Lower leg skin (tissue), 4 donors: ENCODE measurements around the gene HSD11B2. TPM values are rescaled to one million over a fixed set of nuclear protein-coding genes. Genes with fewer than 3 reads are reported as not detected.
"Not testable (repeated sequence)": the region's sequence is repeated elsewhere in the genome, so short reads cannot be mapped to it uniquely, and the experiment has no call there.

Source experiments
- DNase-seq, 2 donors: peaks; one replicate each; pipeline ENCODE4 v3.0.0-alpha.2; 2019; ENCODE audit warnings: low spot score in 2 of 2
- H3K4me3 ChIP-seq: fragments of 200-600 bp; sonication (generic); 2 replicates; pipeline ENCODE4 v1.5.1; 2017; ENCODE audit warnings: mild to moderate bottlenecking, low read depth; ENCODE audit not compliant: poor library complexity, severe bottlenecking
- CTCF ChIP-seq, 3 donors: fragments of 450-650 bp; IDR thresholded peaks; one replicate each; pipeline ENCODE4 v1.5.1; 2016; ENCODE audit warnings: antibody characterized with exemption in 3 of 3, mild to moderate bottlenecking in 3 of 3, moderate library complexity in 2 of 3
- POLR2A ChIP-seq, 2 donors: fragments of 450-650 bp; IDR thresholded peaks; one replicate each; pipeline ENCODE4 v1.6.1; 2016 to 2017; ENCODE audit warnings: antibody characterized with exemption in 2 of 2, mild to moderate bottlenecking in 1 of 2, moderate library complexity in 1 of 2
- WGBS, 2 donors: methylation state at CpG; one replicate each; pipeline ENCODE4 v1.1.5; 2018; 5-methylcytosine and 5-hydroxymethylcytosine counted together
- intact Hi-C: fragments of 100-400 bp; cut with DNase I; formaldehyde crosslinking; loops from one replicate; pipeline ENCODE4 v1.15.0; 2023; ENCODE audit warnings: low total_unique reads
- total RNA-seq, 4 donors: library from RNA; depleted of rRNA; stranded (reverse); fragments of >200 nt; gene quantifications; one replicate each; pipeline ENCODE4 v1.1.0, GENCODE V29; 2016

Gene HSD11B2
- total RNA-seq, 4 donors from 2014 or later: 63.2 to 121 (median 80.8) TPM

DNA sequence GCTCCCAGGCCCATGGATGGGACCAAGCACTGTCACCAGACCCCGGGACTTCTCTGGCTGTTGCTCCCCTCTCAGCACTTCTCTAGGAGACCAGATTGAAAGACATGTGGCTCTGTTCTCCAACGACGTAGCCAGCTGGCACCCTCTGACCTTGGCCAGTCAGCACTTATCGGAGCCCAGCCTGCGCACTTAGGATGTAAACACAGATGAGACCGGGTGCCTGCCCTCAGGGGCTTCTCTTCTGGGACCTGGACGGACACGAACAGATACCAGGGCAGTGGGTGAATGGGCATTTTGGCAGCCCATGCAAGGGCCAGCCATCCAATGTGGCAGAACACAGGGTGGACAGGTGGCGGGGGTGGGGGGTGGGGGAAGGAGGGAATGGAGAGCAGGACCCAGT lies 21.3 kb upstream of the HSD11B2 start:
- intact Hi-C loops: no loop called here
- no peak for DNase-seq
- H3K4me3 ChIP-seq: no peak overlapping the region
- no peak for TF ChIP-seq CTCF (IDR thresholded peaks at IDR 0.05)
- no peak for TF ChIP-seq POLR2A (IDR thresholded peaks at IDR 0.05)
- 57% methylated on average over 9 of the region's 9 CpGs for WGBS, 2 donors

- intact Hi-C loops: no loop called here
- H3K4me3 ChIP-seq: no peak overlapping the region
- WGBS, 2 donors: 90 to 91% methylated on average over 3 of the region's 3 CpGs
- DNase-seq: no peak
- TF ChIP-seq POLR2A (IDR thresholded peaks at IDR 0.05) (no peak), CTCF (IDR thresholded peaks at IDR 0.05) (no peak)
These were observed 19.6 kb upstream of the HSD11B2 start for GRCh38 chr16:67411339-67411738.

- H3K4me3 ChIP-seq: no peak overlapping the region
- 52 to 56% methylated on average over 2 of the region's 2 CpGs for WGBS, 2 donors
- intact Hi-C loops: no loop called here
- TF ChIP-seq POLR2A (IDR thresholded peaks at IDR 0.05) (no peak), CTCF (IDR thresholded peaks at IDR 0.05) (no peak)
- no peak for DNase-seq
These were observed 18.6 kb upstream of the HSD11B2 start for GRCh38 chr16:67412294-67412693.

DNA sequence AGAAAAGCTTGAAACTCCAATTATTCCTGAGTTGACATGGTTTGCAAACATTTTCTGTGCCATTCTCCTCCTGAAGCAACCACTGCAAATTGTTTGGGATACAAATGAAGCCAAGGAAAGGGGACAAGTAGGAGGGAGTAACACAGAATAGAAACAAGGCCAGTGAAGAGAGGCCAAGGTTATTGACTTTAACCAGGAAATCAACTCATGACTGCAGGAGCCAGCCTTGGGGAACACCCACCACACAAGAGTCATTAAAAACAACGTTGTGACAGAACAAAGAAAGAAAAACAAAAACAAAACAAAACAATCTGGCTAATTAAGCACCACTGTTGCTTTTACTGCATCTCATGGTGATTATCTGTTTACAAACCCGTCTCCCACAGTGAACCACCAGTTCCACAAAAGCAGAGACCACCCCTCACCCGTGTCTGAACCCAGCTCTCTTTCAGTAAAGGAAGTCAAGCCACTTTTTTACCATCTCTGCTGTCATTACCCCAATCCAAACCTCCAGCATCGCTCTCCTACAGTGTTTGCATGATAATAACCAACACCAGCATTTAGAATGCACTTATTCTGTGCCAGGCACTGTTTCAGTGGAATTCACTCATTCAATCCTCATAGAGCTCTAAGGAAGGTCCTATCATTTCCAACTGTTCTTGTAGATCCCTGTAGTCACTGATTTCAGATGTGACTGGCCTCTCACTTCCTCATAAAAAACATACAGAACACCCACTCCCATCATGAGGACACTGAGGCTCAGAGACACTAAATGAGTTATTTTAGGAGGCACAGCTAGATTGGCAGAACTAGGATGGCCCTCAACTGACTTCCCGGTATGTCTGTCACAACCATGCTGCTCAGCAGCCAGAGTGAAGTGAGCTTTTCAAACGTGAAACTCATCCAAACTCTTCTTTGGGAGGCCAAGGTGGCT lies 16.7 kb upstream of the HSD11B2 start:
- WGBS, 2 donors: 43 to 47% methylated on average over 6 of the region's 6 CpGs
- no peak for TF ChIP-seq CTCF (IDR thresholded peaks at IDR 0.05)
- TF ChIP-seq POLR2A (IDR thresholded peaks at IDR 0.05): no peak
- no peak for DNase-seq
- H3K4me3 ChIP-seq: no peak overlapping the region
- intact Hi-C loops: no loop called here

- DNase-seq, intact Hi-C loops: not testable (repeated sequence)
- 74 to 79% methylated on average over 19 of the region's 19 CpGs for WGBS, 2 donors
These were observed 15.5 kb upstream of the HSD11B2 start for GRCh38 chr16:67415421-67415820.

GRCh38 chr16:67415872-67416793 lies 14.8 kb upstream of the HSD11B2 start, which contains the start of gene ZDHHC1:
ZDHHC1 (minus strand) TSS chr16:67416477; CDS start chr16:67407775, 8,702 bp downstream.
- H3K4me3 ChIP-seq: peak within 1 kb of the TSS; percentile 57
- TF ChIP-seq CTCF (IDR thresholded peaks at IDR 0.05) (no peak), POLR2A (IDR thresholded peaks at IDR 0.05) (no peak)
- DNase-seq: no peak
- intact Hi-C loops: no loop called here
- 2% methylated on average over 38 to 52 of the region's 73 CpGs for WGBS, 2 donors

More at GRCh38 chr16:67415421-67415820, 15.5 kb upstream of the HSD11B2 start:
- not testable (repeated sequence) for H3K4me3 ChIP-seq
